Liver (tissue), 3 donors: Measurements from ENCODE around the gene TSTD2.

Experiments
- EGR1 ChIP-seq, 2 donors: IDR thresholded peaks; 2 replicates each; pipeline ENCODE4 v1.6.1; 2016 to 2018; ENCODE audit warnings: antibody characterized with exemption in 2 of 2, low read depth in 2 of 2
- HNF4A ChIP-seq, 2 donors: conservative IDR thresholded peaks; 2 replicates each; pipeline ENCODE4 v1.6.1; 2016; ENCODE audit warnings: antibody characterized with exemption in 2 of 2, mild to moderate bottlenecking in 2 of 2
- HNF4G ChIP-seq: IDR thresholded peaks from 2 replicates; pipeline ENCODE4 v1.6.1; 2016; ENCODE audit warnings: antibody characterized with exemption
- JUND ChIP-seq, 2 donors: IDR thresholded peaks; 2 replicates each; pipeline ENCODE4 v1.6.1; 2016; ENCODE audit warnings: antibody characterized with exemption in 2 of 2
- RXRA ChIP-seq, 2 donors: IDR thresholded peaks; 2 replicates each; pipeline ENCODE4 v1.6.1; 2017 to 2018; ENCODE audit warnings: antibody characterized with exemption in 2 of 2, mild to moderate bottlenecking in 1 of 2
- SP1 ChIP-seq: IDR thresholded peaks from 2 replicates; pipeline ENCODE4 v1.6.1; 2018; ENCODE audit warnings: antibody characterized with exemption, mild to moderate bottlenecking
- TAF1 ChIP-seq: conservative IDR thresholded peaks from 2 replicates; pipeline ENCODE4 v1.6.1; 2016; ENCODE audit warnings: antibody characterized with exemption, mild to moderate bottlenecking
- YY1 ChIP-seq: IDR thresholded peaks from 2 replicates; pipeline ENCODE4 v1.6.1; 2016; ENCODE audit warnings: antibody characterized with exemption, mild to moderate bottlenecking
- TF ChIP-seq, protein P1 (sequence below): fragments of 150-350 bp; IDR thresholded peaks from 2 replicates; pipeline ENCODE4 v1.5.1; 2017; ENCODE audit warnings: improper control_type of control experiment, low read depth, low read length; ENCODE audit not compliant: missing input control
- TF ChIP-seq, protein P2 (sequence below): IDR thresholded peaks from 2 replicates; pipeline ENCODE4 v1.6.1; 2016; ENCODE audit warnings: antibody characterized with exemption
- TF ChIP-seq, protein P3 (sequence below): IDR thresholded peaks from 2 replicates; pipeline ENCODE4 v1.6.1; 2016; ENCODE audit warnings: antibody characterized with exemption, mild to moderate bottlenecking
- TF ChIP-seq, protein P4 (sequence below): IDR thresholded peaks from 2 replicates; pipeline ENCODE4 v1.6.1; 2016; ENCODE audit warnings: antibody characterized with exemption
- TF ChIP-seq, protein P5 (sequence below): IDR thresholded peaks from 2 replicates; pipeline ENCODE4 v1.6.1; 2016; ENCODE audit warnings: antibody characterized with exemption
- donor health status: healthy.
- donor health status: healthy.

DNA sequence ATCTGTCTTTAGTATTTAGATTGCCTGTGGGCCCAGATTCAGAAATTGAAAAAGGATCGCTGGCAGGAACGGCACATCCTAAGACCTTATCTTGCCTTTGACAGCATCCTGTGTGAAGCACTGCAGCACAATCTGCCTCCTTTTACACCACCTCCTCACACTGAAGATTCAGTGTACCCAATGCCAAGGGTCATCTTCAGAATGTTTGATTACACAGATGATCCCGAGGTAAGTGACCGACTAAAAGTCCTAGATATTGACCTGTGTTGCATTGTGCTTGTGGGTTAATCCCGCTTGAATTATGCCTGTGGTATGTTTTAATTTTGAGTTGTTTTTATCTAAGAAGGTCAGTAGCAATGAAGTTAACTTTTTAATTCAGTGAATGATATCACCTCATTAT is 14.8 kb upstream of the TSTD2 start:
- peak in 1 of 2 donors; percentile 10 for TF ChIP-seq JUND (IDR thresholded peaks at IDR 0.05)
- TF ChIP-seq, protein P1, sequence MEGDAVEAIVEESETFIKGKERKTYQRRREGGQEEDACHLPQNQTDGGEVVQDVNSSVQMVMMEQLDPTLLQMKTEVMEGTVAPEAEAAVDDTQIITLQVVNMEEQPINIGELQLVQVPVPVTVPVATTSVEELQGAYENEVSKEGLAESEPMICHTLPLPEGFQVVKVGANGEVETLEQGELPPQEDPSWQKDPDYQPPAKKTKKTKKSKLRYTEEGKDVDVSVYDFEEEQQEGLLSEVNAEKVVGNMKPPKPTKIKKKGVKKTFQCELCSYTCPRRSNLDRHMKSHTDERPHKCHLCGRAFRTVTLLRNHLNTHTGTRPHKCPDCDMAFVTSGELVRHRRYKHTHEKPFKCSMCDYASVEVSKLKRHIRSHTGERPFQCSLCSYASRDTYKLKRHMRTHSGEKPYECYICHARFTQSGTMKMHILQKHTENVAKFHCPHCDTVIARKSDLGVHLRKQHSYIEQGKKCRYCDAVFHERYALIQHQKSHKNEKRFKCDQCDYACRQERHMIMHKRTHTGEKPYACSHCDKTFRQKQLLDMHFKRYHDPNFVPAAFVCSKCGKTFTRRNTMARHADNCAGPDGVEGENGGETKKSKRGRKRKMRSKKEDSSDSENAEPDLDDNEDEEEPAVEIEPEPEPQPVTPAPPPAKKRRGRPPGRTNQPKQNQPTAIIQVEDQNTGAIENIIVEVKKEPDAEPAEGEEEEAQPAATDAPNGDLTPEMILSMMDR: no peak
- peak; percentile 35 to 41 for TF ChIP-seq RXRA (IDR thresholded peaks at IDR 0.05)
- no peak for TF ChIP-seq TAF1
- TF ChIP-seq HNF4G: peak; percentile 10
- TF ChIP-seq, protein P2, sequence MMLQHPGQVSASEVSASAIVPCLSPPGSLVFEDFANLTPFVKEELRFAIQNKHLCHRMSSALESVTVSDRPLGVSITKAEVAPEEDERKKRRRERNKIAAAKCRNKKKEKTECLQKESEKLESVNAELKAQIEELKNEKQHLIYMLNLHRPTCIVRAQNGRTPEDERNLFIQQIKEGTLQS: no peak
- TF ChIP-seq, protein P3, sequence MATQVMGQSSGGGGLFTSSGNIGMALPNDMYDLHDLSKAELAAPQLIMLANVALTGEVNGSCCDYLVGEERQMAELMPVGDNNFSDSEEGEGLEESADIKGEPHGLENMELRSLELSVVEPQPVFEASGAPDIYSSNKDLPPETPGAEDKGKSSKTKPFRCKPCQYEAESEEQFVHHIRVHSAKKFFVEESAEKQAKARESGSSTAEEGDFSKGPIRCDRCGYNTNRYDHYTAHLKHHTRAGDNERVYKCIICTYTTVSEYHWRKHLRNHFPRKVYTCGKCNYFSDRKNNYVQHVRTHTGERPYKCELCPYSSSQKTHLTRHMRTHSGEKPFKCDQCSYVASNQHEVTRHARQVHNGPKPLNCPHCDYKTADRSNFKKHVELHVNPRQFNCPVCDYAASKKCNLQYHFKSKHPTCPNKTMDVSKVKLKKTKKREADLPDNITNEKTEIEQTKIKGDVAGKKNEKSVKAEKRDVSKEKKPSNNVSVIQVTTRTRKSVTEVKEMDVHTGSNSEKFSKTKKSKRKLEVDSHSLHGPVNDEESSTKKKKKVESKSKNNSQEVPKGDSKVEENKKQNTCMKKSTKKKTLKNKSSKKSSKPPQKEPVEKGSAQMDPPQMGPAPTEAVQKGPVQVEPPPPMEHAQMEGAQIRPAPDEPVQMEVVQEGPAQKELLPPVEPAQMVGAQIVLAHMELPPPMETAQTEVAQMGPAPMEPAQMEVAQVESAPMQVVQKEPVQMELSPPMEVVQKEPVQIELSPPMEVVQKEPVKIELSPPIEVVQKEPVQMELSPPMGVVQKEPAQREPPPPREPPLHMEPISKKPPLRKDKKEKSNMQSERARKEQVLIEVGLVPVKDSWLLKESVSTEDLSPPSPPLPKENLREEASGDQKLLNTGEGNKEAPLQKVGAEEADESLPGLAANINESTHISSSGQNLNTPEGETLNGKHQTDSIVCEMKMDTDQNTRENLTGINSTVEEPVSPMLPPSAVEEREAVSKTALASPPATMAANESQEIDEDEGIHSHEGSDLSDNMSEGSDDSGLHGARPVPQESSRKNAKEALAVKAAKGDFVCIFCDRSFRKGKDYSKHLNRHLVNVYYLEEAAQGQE: no peak
- TF ChIP-seq, protein P4, sequence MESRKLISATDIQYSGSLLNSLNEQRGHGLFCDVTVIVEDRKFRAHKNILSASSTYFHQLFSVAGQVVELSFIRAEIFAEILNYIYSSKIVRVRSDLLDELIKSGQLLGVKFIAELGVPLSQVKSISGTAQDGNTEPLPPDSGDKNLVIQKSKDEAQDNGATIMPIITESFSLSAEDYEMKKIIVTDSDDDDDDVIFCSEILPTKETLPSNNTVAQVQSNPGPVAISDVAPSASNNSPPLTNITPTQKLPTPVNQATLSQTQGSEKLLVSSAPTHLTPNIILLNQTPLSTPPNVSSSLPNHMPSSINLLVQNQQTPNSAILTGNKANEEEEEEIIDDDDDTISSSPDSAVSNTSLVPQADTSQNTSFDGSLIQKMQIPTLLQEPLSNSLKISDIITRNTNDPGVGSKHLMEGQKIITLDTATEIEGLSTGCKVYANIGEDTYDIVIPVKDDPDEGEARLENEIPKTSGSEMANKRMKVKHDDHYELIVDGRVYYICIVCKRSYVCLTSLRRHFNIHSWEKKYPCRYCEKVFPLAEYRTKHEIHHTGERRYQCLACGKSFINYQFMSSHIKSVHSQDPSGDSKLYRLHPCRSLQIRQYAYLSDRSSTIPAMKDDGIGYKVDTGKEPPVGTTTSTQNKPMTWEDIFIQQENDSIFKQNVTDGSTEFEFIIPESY: no peak
- TF ChIP-seq, protein P5, sequence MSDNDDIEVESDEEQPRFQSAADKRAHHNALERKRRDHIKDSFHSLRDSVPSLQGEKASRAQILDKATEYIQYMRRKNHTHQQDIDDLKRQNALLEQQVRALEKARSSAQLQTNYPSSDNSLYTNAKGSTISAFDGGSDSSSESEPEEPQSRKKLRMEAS: no peak
- TF ChIP-seq EGR1 (IDR thresholded peaks at IDR 0.05; ENCODE audit: low read depth in 2 of 2): no peak
- peak; percentile 61 to 74 for TF ChIP-seq HNF4A (conservative IDR thresholded peaks at IDR 0.05)
- TF ChIP-seq SP1: peak; percentile 6
- no peak for TF ChIP-seq YY1
